ENCODE results near the gene FOXL2. TPM values are rescaled to one million over a fixed set of nuclear protein-coding genes. Genes with fewer than 3 reads are reported as not detected.

Gene FOXL2
- total and polyA plus RNA-seq, 9 of the 15 experiments (the other 6 are each of a cell fraction or from before 2014, with no cell fraction given): 0.27 to 22.1 (median 3.2) TPM

GRCh38 chr3:138946663-138947494 lies at the start of gene FOXL2, which contains the start of gene FOXL2NB (continued):
- TF ChIP-seq JUND (IDR thresholded peaks at IDR 0.05; ENCODE audit: borderline replicate concordance, low read depth, low read length) (peak; percentile 54; the same call in 1 of the 2 replicates), JUND (tag; IDR thresholded peaks at IDR 0.05; ENCODE audit: borderline replicate concordance, low read depth, low read length) (no peak; the same call in 2 of the 3 replicates), GTF2B (IDR thresholded peaks at IDR 0.05; ENCODE audit: extremely low read depth, insufficient read length) (no peak), EZH2 (IDR thresholded peaks at IDR 0.05; ENCODE audit: borderline replicate concordance, low read depth, low read length) (no peak), FOXP1 (CRISPR knock-in tag; IDR thresholded peaks at IDR 0.05) (no peak; the same call in 1 of the 2 replicates), HNRNPLL (IDR thresholded peaks at IDR 0.05; ENCODE audit: low read depth, low read length, poor library complexity, severe bottlenecking) (peak; percentile 70), PHB2 (IDR thresholded peaks at IDR 0.05; ENCODE audit: low read depth) (no peak), ZNF583 (CRISPR knock-in tag; IDR thresholded peaks at IDR 0.05) (no peak), ARID2 (IDR thresholded peaks at IDR 0.05) (no peak), RBM22 (IDR thresholded peaks at IDR 0.05; ENCODE audit: low read depth, low read length, poor library complexity, severe bottlenecking) (no peak), PHTF2 (CRISPR knock-in tag; IDR thresholded peaks at IDR 0.05) (no peak)
- TF ChIP-seq, protein P1, sequence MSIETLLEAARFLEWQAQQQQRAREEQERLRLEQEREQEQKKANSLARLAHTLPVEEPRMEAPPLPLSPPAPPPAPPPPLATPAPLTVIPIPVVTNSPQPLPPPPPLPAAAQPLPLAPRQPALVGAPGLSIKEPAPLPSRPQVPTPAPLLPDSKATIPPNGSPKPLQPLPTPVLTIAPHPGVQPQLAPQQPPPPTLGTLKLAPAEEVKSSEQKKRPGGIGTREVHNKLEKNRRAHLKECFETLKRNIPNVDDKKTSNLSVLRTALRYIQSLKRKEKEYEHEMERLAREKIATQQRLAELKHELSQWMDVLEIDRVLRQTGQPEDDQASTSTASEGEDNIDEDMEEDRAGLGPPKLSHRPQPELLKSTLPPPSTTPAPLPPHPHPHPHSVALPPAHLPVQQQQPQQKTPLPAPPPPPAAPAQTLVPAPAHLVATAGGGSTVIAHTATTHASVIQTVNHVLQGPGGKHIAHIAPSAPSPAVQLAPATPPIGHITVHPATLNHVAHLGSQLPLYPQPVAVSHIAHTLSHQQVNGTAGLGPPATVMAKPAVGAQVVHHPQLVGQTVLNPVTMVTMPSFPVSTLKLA (conservative IDR thresholded peaks at IDR 0.05): peak; percentile 21 to 72; a peak in 3 of 4 replicates
